HUDEP-2 (cell line): ENCODE results near the gene A4GALT.
A peak's percentile ranks its signal among the peaks of the same experiment; 100 is the strongest.

Experiments used
- DNase-seq, 76 experiments: peaks; one replicate each; lab custom pipeline; 2025; ENCODE audit not compliant: unreplicated experiment in 76 of 76; lab: John Stamatoyannopoulos, UW

A4GALT gene

DNA sequence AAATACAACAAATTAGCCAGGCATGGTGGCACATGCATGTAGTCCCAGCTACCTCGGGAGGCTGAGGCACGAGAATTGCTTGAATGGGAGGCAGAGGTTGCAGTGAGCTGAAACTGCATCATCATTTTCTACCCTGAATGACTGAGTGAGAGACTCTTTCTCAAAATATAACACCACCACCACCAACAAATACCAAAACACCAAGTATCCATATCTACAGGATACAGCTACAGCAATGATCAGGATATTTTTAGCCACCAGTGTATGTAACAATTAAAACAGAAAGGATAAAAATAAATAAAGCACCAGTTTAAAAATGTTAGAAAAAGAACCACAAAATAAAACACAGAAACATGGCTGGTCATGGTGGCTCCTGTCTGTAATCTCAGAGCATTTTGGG lies 13.2 kb downstream of the A4GALT start:
- DNase-seq = no peak

DNA sequence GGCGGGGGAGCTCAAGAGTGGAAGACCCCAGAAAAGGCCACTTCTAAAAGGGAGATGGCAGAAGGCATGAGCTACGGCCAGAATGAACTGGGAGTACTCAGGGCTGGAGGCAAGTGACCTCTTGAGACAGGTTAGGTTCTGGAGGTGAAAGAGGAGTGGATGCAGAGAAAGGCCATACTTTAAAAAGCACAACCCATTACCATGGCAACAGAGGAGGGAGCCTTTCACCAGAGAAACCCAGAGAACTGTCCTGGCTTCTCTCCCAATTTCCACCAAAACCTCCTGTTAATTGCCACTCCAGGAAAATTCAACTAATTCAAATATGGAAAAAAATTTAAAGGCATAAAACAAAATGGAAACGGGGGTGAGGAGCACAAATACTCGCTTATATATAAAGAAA lies 15.8 kb downstream of the A4GALT start:
- no peak for DNase-seq

DNA sequence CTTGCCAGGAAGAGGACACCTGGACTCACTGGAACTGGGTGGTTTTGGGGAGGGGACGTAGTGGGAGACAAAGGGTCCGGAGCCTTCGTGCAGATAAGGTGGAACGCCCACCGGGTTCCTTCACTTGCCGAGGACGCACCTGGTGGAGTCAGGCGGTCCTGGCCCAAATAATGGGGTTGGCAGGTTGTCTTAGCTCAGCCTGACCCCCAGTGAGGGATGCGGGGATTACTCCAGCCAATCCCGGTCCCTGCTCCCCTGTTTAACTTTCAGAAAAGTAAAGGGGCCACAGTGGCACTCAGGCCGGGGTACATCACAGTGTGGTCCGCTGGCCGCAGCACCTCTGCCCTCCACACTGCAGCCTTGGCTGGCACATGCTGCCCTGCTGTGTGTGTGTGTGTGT lies 18.0 kb downstream of the A4GALT start:
- no peak for DNase-seq

DNA sequence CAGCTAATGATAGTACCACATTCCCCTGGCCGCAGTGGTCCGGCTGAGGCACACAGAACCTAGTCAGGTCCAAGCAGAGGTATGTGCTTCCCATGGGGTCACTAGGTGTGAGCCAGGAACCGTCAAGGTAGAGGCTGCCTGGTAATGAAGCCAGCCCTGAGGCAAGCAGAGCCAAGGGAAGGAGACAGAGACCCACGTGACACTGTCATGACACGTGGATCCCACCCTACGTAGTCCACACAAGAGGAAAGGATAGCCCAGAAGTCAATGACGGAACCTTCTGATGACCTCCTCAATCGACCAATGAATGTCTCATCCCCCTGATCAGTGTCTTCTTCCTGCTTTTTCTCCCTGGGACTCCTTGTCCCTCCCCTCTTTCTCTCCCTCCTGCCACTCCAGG lies 19.0 kb downstream of the A4GALT start:
- no peak for DNase-seq

DNA sequence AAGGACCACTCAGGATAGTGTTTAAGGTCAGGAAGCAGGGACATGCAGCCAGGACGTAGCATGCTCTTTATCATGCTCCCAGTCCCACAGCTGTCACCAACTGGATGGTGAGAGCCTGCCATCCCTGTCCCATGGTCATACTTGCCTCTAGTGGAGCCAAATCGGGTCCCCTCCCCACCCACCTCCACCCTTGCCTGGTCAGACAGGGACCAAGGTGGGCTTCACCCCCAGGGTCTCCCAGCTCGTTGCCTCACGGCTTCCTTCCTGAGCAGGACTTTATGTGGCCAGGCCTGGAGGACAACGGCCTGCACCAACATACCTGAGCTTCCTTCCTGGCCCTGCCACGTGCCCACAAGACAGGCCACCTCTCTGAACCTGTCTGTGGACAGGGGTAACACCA lies 19.8 kb downstream of the A4GALT start:
- DNase-seq = no peak

DNA sequence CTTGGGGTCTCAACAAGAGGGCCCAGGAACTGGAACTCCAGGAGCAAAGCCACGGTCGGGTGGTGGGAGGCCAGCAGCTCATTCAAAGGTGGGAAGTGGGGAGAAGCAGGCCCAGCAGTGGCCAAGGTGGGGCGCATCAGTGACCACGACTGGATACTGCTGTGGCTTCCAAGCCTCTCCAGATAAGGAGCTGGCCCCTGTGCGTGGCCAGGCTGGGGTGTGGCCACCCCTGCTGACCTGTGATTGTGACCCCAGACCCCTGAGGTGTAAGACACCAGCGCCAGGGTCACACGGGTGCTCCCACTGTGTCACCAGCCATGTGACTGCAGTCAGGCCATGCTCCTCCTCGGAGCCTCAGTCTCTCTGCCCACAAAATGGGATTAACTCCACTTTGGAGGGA lies 20.3 kb downstream of the A4GALT start:
- no peak for DNase-seq

DNA sequence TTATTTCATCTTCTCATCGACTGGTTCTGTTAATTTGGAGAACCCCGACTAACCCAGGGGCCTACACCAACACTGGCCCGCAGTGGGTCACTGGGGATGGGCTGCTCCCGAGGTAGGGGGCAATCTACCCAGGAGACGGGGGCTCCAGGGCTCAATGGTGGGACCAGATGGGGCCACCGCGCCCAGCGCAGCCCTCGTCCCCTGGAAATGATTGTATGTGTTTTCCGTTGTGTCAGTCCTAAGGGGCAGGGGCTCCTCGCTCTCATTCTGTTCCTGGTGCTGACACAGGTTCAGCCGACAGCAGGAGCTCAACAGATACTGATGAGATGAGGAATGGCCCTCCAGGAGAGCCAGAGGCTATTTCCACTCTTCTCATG lies 20.7 kb downstream of the A4GALT start:
- no peak for DNase-seq

DNA sequence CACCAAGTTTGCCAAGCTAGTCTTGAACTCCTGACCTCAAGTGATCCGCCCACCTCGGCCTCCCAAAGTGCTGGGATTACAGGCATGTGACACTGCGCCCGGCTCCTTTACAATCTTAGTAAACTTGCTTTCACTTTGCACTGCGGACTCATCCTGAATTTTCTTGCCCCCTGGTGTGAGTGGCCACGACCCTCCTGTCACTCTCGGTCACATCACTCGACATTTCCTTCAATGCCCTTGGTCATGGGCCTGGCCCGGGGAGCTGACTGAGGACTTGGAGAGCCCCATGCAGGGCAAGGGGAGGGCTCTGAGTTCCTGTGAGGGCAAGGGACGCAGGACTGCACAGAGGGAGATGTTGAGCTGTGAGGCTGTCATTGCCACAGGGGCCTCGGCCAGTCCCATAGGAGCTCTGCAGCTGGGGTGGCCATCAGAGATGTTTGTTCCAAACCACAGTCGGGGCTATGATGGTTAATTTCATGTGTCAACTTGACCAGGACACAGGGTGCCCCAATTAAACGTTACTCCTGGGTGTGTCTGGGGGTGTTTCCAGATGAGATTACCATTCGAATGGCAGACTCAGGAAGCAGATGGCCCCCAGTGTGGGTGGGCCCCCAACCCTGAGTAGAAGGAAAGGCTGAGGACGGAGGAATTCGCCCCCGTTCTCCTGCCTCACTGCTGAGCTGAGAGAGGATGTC lies 21.2 kb downstream of the A4GALT start:
- DNase-seq = no peak

DNA sequence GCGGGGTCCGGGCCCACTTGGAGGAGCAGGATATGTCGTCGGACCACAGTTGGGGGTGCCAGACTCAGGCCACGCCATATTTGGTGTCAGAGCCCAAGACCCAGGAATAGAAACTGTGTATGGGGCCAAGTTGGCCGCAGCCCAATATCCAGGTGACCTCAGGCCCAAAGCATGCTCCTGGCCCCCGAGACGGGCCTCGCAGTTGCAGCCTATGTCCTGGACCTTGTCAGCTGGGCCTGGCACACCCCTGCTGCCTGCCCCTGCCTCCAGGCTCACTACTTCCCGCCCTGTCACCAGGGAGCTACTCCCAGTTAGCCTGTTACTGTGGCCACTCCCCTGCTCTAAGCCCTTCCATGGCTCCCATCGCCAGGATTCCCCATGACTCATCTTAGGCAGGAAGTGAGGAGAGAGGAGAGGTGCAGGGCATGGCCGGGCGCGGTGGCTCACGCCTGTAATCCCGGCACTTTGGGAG lies 23.1 kb downstream of the A4GALT start:
- DNase-seq = no peak

DNA sequence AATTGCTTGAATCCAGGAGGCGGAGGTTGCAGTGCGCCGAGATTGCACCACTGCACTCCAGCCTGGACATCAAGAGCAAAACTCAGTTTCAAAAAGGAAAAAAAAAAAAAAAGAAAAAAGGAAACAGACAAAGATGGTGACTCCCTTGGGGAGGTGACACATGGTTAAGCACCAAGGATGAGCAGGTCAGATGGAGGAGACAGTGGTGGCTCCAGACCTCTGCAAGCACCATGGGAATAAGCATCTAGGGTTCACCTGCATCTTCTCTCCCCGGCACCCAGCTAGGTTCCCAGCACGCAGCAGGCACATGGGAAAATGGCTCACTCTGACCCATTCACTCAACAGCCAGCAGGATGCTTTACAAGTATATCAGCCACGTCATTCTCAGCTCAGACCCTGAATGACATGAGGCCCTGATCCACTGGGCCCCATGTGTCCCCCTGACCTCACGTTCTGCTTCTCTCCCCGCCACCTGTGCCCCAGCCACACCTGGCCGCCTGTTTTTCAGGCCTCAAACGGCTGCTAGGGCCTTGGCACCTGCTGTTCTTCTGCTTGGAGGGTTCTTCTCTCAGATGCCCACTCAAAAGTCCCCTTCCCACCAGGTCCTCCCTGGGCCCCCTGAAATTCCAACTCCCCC lies 24.2 kb downstream of the A4GALT start:
- no peak for DNase-seq

DNA sequence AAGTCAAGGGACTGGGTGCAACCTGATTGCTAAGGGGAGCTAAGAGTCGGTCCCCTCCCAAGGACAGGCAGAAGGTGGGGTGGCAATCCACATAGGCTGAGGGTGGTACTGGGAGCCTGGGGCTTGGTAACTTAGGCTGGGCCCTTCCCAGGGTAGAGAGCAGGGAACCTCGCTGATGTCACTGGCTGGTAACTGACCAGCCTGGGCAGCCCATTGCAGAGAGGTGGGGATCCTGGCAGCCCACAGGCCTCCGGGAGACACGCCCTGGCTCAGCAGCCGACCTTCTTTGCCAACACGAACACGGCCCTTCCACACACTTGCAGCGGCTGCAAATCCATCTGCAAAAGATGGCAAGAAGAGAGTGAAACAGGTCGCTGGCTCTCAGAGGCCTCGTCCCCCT lies 25.4 kb downstream of the A4GALT start:
- no peak for DNase-seq

DNA sequence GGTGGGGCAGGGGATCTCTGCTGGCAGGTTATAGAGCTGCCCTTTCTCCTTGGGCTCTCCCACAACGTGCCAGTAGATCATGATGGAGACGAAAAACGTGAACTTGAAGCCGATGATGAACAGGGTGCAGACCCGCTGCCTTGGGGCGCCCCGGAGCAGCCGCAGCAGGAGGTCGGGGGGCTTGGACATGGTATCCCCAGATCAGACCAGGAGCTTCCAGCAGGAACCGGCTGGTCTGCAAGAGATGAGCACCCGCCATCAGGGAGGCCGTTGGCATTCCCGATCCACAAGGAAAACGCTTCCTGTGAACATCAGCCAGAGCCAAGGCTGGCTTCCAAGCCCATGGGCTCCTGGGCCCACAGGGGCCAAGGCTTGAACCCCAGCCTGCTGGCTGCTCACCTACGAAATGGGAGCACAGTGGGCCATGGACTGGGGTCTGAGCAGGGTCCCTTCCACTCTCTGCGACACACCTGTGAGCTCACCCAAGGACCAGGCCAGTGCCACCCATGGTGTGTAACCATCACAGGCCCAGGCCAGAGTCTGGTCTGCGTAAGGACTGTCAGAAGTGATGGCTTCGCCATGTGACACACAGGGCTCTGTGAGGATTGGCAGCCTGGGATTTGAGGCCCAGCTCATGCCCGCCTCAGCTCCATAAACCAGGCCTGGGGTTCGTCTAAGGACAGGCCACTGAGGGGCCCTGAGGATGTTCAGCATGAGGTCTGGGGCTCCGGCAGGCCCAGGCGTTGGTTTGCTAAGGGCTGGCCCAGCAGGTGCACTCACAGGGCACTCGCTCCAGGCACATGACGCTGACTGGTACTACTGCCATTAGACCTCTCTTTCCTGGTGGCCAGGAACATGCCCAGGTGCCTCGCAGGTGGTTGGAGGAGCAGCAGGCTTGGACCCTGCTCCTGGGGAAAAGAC lies 26.6 kb downstream of the A4GALT start:
- DNase-seq = no peak

DNA sequence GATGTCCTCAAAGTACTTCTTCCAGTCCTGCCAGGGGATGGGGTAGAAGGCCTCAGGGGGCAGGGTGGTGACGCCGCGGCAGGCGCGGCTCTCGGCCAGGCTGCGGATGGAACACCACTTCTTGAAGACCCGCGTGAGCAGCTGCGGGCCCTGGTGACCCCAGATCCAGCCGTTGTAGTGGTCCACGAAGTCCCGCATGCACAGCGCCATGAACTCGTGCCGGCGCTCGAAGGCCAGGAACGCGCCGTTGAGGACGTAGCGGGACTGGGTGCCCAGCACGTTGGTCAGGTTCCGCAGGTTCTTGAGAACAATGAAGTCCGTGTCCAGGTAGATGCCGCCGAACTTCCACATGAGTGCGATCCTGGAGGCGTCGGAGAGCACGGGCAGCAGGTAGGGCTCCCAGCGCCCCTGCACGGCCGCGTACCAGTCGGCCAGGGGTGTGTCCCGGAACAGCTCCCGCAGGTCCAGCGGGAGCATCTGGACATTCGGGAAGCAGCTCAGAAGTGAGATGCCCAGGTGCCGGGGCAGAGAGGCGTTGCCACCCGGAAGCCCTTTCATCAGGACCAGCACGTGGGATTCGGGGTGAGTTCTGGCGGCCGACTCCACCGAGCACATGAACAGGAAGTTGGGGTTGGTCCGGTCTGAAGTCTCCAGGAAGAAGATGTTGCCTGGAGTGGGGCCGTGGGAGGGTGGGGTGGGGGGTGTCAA lies 27.5 kb downstream of the A4GALT start:
- DNase-seq = no peak

DNA sequence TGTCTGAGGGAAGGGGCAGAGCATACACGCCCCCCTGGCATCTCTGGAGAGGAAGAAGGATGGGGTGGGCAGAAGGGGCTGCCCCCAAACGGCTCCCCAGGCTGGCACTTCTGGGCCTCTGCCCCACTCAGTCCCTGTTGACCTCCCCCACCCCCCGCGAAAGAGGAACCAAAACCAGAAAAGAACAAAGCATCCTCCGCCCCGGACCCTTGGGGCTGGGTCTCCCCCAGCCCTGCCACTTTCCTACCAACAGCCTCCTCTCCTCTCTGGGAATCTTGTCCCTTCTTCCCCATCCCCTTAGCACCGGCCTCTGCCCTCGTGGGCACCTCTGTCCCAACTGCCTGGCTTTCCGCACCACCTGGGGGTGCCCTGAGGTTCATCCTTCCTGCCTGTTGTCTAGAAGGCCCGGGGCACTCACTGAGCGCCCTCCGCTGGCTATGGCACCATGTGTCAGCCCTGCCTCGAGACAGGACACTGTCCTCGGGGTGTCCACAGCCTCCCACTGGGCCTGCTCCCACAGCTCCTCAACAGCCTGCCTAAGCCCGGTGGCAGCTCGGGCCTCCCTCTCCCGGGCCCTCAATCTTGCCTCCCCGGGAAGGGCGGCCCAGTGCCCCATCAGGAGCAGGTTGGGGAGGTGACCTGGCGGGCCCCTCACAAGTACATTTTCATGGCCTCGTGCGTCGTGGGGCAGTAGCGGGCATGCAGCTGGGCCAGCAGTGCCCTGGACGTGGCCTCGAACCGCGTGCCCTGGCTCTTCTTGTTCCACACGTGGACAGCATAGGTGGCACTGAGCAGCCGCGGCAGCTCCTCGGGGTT lies 28.2 kb downstream of the A4GALT start:
- DNase-seq = no peak

DNA sequence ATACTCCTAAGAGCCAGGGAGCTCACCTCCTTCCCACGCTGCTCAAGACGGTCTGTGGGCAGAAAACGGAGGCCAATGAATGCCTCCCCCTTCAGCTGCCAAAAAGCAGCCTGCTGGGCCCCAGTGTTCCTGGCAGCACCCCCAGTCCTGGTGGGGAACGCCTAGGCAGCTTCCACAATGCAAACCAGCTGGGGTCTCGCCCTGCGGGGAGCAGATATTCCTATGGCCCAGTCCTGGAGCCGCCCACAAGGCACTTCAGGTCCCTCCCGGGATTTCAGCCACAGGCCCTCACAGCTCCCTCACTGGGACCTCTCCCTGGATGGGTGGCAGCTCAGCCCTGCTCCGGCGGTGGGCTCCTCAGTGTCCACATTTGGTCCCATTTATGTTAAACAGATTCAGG lies 29.2 kb downstream of the A4GALT start:
- DNase-seq = no peak

DNA sequence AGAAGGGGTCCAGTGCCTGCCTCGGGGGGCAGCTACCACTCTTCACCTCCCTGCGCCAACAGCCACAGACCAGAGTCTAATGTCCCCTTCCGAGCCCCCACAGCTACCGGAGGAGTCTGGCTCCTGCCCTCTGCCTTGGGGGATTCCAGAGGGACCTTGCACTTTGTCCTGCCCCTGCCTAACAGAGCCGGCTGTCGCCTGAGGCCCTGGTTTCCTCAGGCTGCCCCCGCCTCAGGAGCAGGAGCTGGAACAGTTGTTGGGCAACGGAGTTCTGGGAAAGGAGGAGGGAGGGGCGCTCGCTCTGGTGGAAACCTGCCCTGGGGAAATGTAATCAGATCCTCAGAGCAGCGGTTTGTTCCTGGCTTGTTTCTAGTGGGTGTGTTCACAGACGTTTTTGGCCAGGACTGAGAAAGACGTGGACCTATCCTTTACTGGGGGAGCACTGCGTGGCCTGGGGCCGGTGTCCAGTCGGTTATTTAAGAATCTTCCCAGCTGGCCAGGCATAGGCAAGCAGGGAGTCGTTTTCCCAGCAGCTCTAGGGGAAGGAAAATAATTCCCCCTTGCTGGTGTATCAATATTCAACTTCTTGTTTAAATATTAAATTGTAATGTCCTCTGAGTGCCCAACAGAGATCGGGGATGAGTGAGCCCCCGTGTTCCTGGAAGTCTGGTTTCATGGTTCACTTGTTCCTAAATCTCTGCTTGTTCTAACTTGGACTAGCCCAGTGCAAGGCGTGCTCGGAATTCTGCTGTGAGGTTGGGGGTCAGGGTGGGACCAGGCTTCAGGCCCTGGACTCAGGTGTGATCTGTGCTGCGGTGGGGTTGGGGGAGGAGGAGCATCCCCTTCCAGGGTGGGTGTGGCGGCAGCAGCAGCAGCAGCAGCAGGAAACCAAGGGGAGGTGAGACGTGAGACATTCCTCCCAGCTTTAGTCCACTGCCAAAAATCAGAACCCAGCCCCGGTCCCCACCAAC lies 32.1 kb downstream of the A4GALT start:
- DNase-seq = peak in 10 of 76 experiments; percentile 9 to 40 (median 22)

DNA sequence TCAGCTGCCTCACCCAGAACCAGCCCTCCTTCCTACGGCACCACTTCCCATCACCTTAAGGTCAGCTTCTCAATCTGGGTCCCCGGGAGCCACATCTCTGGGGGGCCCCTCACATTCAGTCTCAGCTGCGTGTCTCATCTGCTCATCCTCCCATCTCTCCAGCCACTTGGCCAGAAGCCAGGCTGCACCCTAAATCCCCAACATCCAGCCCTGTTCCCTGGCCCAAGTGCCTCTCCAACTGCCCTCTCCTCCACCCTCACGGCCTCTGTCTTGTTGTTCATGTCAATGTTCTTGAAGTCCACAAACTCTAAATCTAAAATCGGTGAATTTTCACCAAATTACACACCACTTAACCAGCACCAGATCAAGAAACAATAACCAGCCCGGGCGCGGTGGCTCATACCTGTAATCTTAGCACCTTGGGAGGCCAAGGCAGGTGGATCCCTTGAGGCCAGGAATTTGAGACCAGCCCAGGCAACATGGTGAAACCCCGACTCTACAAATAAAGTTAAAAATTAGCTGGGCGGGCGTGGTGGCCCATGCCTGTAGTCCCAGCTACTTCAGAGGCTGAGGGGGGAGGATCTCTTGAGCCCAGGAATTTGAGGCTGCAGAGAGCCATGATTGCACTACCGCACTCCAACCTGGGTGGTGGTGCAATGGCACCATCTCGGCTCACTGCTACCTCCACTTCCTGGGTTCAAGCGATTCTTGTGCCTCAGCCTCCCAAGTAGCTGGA lies 33.7 kb downstream of the A4GALT start:
- no peak for DNase-seq

DNA sequence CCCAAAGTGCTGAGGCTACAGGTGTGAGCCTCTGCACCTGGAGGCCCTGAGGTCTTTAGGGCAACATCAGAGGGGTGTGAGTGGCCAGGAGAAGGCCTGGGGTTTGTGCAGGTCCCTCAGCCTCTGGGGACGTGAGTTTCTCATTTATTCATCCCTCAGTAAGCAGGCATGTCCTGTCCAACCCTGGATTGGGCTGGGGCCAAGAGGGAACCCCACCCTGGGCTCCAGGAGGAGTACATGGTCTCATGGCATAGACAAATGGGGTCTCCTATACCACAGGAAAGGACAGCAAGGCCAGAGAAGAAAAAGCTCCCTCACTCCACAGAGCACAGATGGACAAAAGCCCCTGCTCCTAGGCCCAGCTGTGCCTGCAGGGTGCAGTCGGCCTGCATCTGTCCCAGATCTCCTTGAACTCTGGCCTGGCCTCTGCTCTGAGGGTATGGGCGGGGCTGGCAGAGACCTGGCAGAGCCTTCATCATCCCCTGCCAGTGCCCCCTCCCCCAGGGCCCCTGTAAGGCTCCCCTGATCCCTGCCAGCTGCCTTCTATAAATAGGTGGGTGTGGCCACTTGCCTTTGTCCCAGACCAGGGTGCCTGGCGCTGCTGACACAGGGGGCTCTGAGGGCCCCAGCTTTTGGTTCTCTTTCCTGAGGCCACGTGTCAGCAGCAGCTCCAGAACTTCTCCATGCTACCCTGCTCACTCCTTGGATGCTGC lies 34.6 kb downstream of the A4GALT start:
- DNase-seq = peak in 61 of 76 experiments; percentile 12 to 81 (median 50)
